Measurements from ENCODE around the gene WNT6. TPM values are rescaled to one million over a fixed set of nuclear protein-coding genes. Genes with fewer than 3 reads are reported as not detected.
A peak's percentile ranks its signal among the peaks of the same experiment; 100 is the strongest.

The WNT6 gene
- total and polyA plus RNA-seq, 5 donors = 0.86 to 2.1 (median 1.2) TPM

DNA sequence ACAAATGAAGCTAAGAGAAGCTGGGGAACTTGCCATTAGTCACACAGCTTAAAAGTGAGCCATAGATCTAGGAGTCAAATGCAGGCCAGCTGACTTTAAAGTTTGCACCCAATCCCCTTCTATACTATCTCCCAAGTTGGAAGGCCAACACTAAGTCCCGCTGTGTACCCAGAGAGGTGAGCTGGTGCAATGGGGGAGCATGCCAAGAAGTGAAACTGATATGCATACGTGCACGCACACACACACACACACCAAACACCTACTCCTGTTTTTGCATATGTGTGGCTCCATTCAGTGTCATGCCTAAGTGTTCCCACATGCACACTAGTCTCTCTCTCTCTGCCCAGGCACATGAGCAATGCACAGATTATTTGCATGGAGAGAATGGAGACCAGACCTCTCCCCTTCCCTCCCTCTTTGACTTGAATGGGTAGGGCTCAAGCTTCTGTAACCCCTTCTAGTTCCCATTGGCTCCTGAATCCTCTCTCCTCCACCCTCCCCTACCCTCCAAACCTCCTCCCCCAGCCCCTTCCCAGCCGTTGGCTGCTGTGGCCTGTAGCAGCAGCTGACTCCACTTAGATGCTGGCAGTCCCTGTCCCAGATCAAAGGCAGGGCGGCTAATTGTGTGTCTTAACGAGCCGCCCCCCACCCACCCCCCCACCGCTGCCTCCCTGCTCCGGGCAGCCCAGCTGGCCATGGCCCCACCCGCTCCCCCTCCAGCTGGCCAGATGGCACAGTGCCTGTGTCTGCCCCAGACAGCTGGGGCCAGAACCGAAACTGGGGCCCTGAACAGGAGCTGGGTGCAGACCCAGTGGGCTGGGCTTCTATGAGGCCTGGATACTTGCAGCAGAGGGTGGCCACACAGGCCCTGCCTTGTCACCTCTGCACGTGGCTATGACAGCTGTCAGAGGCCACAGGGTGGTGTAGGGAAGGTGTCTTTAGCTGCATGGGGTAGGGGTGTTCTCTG is 26.7 kb downstream of the WNT6 start:
- H3K4me3 ChIP-seq (ENCODE audit: low read length) = no peak overlapping the region
- DNase-seq (peak in 1 of 3 donors; percentile 53), ATAC-seq (no peak)
- no peaks in the 10 kb centered on the region for H3K4me1 ChIP-seq (ENCODE audit: control insufficient read depth, insufficient read depth, low read length)
- intact Hi-C loops (cut with DNase I) = no loop called here
- no peak overlapping the region for H3K27ac ChIP-seq (ENCODE audit: low read length)
- WGBS = 48% methylated on average over 12 of the region's 12 CpGs
- H3K9me3 ChIP-seq (ENCODE audit: control insufficient read depth, low read length) = no peaks in the 10 kb centered on the region
- no peaks in the 10 kb centered on the region for H3K27me3 ChIP-seq (ENCODE audit: control insufficient read depth, insufficient read depth)

GRCh38 chr2:218887079-218887478 is 27.5 kb downstream of the WNT6 start:
- no peaks in the 10 kb centered on the region for H3K9me3 ChIP-seq (ENCODE audit: control insufficient read depth, low read length)
- H3K27ac ChIP-seq (ENCODE audit: low read length) = no peak overlapping the region
- intact Hi-C loops (cut with DNase I) = no loop called here
- DNase-seq = no peak
- H3K4me1 ChIP-seq (ENCODE audit: control insufficient read depth, insufficient read depth, low read length) = no peaks in the 10 kb centered on the region
- H3K4me3 ChIP-seq (ENCODE audit: low read length) = no peak overlapping the region
- H3K27me3 ChIP-seq (ENCODE audit: control insufficient read depth, insufficient read depth) = no peaks in the 10 kb centered on the region
- ATAC-seq = no peak
- WGBS = 82% methylated on average over 3 of the region's 3 CpGs

DNA sequence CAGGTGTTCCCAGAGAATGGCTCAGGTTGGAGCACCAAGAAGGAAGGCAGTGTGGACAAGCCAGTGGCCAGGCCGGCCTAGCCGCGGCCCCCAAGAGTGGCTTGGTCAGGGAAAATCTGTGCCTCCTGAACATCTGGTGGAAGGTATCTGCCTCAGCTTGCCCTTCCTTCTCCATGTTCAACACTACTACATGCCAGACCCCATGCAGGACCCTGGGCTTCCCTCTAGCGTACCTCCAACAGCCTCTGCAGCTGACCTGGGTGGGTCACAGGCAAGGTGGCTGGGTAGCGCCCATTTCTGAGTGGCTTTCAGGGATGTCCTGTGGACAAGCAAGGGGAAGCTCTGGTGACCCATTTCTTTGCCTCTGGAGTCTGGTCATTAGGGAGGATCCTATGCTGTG is 28.7 kb downstream of the WNT6 start:
- H3K27me3 ChIP-seq (ENCODE audit: control insufficient read depth, insufficient read depth) = no peaks in the 10 kb centered on the region
- intact Hi-C loops (cut with DNase I) = no loop called here
- WGBS = 94% methylated on average over 5 of the region's 5 CpGs

GRCh38 chr2:218889937-218890336 is 30.3 kb downstream of the WNT6 start:
- intact Hi-C loops (cut with DNase I) = no loop called here
- no peak overlapping the region for H3K27ac ChIP-seq (ENCODE audit: low read length)
- ATAC-seq = no peak
- no peak overlapping the region for H3K4me3 ChIP-seq (ENCODE audit: low read length)
- H3K4me1 ChIP-seq (ENCODE audit: control insufficient read depth, insufficient read depth, low read length) = peaks cover 4% of the 10 kb centered on the region
- 76% methylated on average over 23 of the region's 23 CpGs for WGBS
- no peaks in the 10 kb centered on the region for H3K9me3 ChIP-seq (ENCODE audit: control insufficient read depth, low read length)
- no peaks in the 10 kb centered on the region for H3K27me3 ChIP-seq (ENCODE audit: control insufficient read depth, insufficient read depth)
- no peak for DNase-seq

More for the DNA sequence above, 28.7 kb downstream of the WNT6 start:
- DNase-seq (no peak), ATAC-seq (no peak)
- no peak overlapping the region for H3K4me3 ChIP-seq (ENCODE audit: low read length)
- peaks cover 3% of the 10 kb centered on the region for H3K4me1 ChIP-seq (ENCODE audit: control insufficient read depth, insufficient read depth, low read length)
- H3K27ac ChIP-seq (ENCODE audit: low read length) = no peak overlapping the region
- H3K9me3 ChIP-seq (ENCODE audit: control insufficient read depth, low read length) = no peaks in the 10 kb centered on the region

DNA sequence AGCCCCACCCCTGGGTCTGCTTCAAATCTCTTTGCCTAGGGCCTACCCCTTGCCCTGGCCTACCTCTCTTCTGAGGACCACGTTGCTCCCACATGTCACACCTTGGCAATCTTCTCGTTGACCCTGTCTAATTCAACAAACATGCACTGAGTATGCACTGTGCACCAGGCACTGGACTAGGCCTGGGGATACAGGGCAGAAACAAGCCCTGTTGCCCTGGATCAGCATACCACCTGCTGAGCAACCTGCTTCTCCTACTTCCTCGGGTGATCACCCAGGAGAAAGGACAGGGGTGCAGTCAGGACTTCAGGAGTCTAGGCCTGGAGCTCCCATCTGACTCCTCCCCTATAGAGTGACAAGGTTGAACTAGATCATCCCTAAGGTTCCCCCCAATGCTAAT is 30.8 kb downstream of the WNT6 start:
- peaks cover 4% of the 10 kb centered on the region for H3K4me1 ChIP-seq (ENCODE audit: control insufficient read depth, insufficient read depth, low read length)
- no peak overlapping the region for H3K27ac ChIP-seq (ENCODE audit: low read length)
- H3K27me3 ChIP-seq (ENCODE audit: control insufficient read depth, insufficient read depth) = no peaks in the 10 kb centered on the region
- WGBS = 65% methylated on average over 3 of the region's 3 CpGs
- H3K9me3 ChIP-seq (ENCODE audit: control insufficient read depth, low read length) = no peaks in the 10 kb centered on the region
- intact Hi-C loops (cut with DNase I) = no loop called here
- H3K4me3 ChIP-seq (ENCODE audit: low read length) = no peak overlapping the region
- ATAC-seq = no peak
- DNase-seq = no peak

- WGBS = 48% methylated on average over 19 of the region's 19 CpGs
- intact Hi-C loops (cut with DNase I) = no loop called here
- no peak overlapping the region for H3K4me3 ChIP-seq (ENCODE audit: low read length)
- H3K4me1 ChIP-seq (ENCODE audit: control insufficient read depth, insufficient read depth, low read length) = peaks cover 4% of the 10 kb centered on the region
- no peak for DNase-seq
- ATAC-seq = no peak
- no peaks in the 10 kb centered on the region for H3K9me3 ChIP-seq (ENCODE audit: control insufficient read depth, low read length)
- no peak overlapping the region for H3K27ac ChIP-seq (ENCODE audit: low read length)
- H3K27me3 ChIP-seq (ENCODE audit: control insufficient read depth, insufficient read depth) = no peaks in the 10 kb centered on the region
Observed at GRCh38 chr2:218891275-218892135, 31.9 kb downstream of the WNT6 start.

DNA sequence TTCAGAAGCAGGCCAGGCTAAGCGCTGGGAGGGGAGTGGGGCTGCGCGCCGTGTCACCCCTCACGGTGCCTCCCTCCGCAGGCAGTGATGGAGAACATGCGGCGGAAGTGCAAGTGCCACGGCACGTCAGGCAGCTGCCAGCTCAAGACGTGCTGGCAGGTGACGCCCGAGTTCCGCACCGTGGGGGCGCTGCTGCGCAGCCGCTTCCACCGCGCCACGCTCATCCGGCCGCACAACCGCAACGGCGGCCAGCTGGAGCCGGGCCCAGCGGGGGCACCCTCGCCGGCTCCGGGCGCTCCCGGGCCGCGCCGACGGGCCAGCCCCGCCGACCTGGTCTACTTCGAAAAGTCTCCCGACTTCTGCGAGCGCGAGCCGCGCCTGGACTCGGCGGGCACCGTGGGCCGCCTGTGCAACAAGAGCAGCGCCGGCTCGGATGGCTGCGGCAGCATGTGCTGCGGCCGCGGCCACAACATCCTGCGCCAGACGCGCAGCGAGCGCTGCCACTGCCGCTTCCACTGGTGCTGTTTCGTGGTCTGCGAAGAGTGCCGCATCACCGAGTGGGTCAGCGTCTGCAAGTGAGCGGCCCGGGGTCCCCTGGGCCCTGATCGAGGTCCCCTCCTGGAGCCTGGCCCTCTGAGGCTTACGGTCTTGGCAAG is 33.2 kb downstream of the WNT6 start:
- no peak overlapping the region for H3K27ac ChIP-seq (ENCODE audit: low read length)
- DNase-seq (peak; percentile 62 to 86 (median 79)), ATAC-seq (peak; percentile 66 to 72)
- peaks cover 4% of the 10 kb centered on the region for H3K4me1 ChIP-seq (ENCODE audit: control insufficient read depth, insufficient read depth, low read length)
- H3K4me3 ChIP-seq (ENCODE audit: low read length) = peak overlapping the region; percentile 12
- intact Hi-C loops (cut with DNase I) = no loop called here
- H3K9me3 ChIP-seq (ENCODE audit: control insufficient read depth, low read length) = no peaks in the 10 kb centered on the region
- under 1% methylated on average over 72 of the region's 72 CpGs for WGBS
- H3K27me3 ChIP-seq (ENCODE audit: control insufficient read depth, insufficient read depth) = no peaks in the 10 kb centered on the region

DNA sequence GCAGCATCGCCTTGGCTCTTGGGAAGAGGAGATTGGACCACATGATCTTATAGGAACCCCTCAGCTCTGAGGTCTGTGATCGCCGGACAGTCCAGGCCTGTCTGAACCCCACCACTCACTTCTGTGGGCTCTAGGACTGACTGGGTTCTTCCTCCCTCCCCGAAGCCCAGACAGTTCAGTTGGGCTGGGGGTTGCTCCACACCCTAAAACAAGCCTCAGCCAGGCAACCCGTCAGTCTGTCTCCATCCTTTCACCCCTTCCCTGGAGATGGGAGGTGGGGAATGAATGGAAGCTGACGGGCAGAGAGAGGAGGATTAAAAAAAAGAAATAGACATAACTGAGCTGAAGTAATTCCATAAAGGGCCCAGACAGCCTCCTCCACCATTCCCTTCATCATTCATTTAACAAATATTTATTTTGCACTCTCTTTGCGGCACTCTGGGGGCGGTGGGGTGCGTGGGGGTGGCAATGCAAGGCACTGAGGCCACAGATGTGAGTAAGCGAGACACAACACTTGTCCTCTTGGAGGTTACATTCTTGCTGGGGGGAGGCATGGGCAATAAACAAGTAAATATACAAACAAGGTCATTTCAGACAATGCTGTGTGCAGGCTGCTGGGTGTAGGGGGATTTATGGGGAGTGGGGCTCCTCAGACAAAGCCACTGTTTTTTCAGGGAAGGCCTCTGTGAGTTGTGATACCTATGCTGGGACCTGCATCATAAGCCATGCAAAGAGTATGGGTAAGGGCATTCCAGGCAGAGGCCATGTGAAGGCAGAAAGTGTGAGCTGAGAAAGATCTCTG is 33.9 kb downstream of the WNT6 start:
- H3K9me3 ChIP-seq (ENCODE audit: control insufficient read depth, low read length) = no peaks in the 10 kb centered on the region
- DNase-seq (no peak), ATAC-seq (no peak)
- H3K4me3 ChIP-seq (ENCODE audit: low read length) = peak overlapping the region; percentile 12
- H3K4me1 ChIP-seq (ENCODE audit: control insufficient read depth, insufficient read depth, low read length) = peaks cover 4% of the 10 kb centered on the region
- no peaks in the 10 kb centered on the region for H3K27me3 ChIP-seq (ENCODE audit: control insufficient read depth, insufficient read depth)
- WGBS = 33% methylated on average over 10 of the region's 10 CpGs
- intact Hi-C loops (cut with DNase I) = no loop called here
- no peak overlapping the region for H3K27ac ChIP-seq (ENCODE audit: low read length)

- DNase-seq (no peak), ATAC-seq (no peak)
- no peak overlapping the region for H3K4me3 ChIP-seq (ENCODE audit: low read length)
- WGBS = 42% methylated on average over 12 of the region's 12 CpGs
- no peaks in the 10 kb centered on the region for H3K27me3 ChIP-seq (ENCODE audit: control insufficient read depth, insufficient read depth)
- intact Hi-C loops (cut with DNase I) = no loop called here
- no peak overlapping the region for H3K27ac ChIP-seq (ENCODE audit: low read length)
- no peaks in the 10 kb centered on the region for H3K9me3 ChIP-seq (ENCODE audit: control insufficient read depth, low read length)
- peaks cover 4% of the 10 kb centered on the region for H3K4me1 ChIP-seq (ENCODE audit: control insufficient read depth, insufficient read depth, low read length)
Observed at GRCh38 chr2:218894151-218894879, 34.7 kb downstream of the WNT6 start.

DNA sequence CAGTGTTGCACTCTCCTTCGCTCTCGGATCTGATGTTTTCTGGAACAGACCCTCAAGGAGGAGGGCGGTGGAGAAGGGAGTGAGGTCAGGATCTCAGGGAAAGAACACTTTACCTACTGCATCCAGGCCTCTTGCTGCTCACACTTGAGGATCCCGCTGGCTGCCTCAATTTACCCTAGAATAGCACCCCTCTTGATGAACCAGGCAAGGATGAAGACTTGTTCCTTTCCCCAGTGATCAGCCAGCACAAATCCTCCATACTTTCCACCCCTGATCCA is 35.2 kb downstream of the WNT6 start:
- no peak for DNase-seq
- H3K4me3 ChIP-seq (ENCODE audit: low read length) = no peak overlapping the region
- intact Hi-C loops (cut with DNase I) = no loop called here
- peaks cover 4% of the 10 kb centered on the region for H3K4me1 ChIP-seq (ENCODE audit: control insufficient read depth, insufficient read depth, low read length)
- H3K27me3 ChIP-seq (ENCODE audit: control insufficient read depth, insufficient read depth) = no peaks in the 10 kb centered on the region
- 54% methylated on average over 4 of the region's 4 CpGs for WGBS
- ATAC-seq = no peak
- H3K9me3 ChIP-seq (ENCODE audit: control insufficient read depth, low read length) = no peaks in the 10 kb centered on the region
- H3K27ac ChIP-seq (ENCODE audit: low read length) = no peak overlapping the region
